Muscle of leg (tissue), 11 donors: ENCODE measurements around the gene FAM53B. TPM values are rescaled to one million over a fixed set of nuclear protein-coding genes. Genes with fewer than 3 reads are reported as not detected.

ENCODE experiments used
- DNase-seq: peaks from one replicate; pipeline ENCODE4 v3.0.0; 2013
- H3K27ac ChIP-seq: one replicate; pipeline ENCODE4 v1.5.1; 2013; ENCODE audit warnings: mild to moderate bottlenecking, low read length, control low read depth
- H3K27me3 ChIP-seq: one replicate; pipeline ENCODE4 v1.6.1; 2013; ENCODE audit warnings: low read length; ENCODE audit not compliant: control insufficient read depth, insufficient read depth
- H3K36me3 ChIP-seq: one replicate; pipeline ENCODE4 v1.6.1; 2013; ENCODE audit warnings: low read length; ENCODE audit not compliant: control insufficient read depth, insufficient read depth
- H3K4me1 ChIP-seq: one replicate; pipeline ENCODE4 v1.6.1; 2013; ENCODE audit warnings: low read length; ENCODE audit not compliant: control insufficient read depth, insufficient read depth
- H3K4me3 ChIP-seq: one replicate; pipeline ENCODE4 v1.5.1; 2013; ENCODE audit warnings: low read length, control low read depth
- H3K9me3 ChIP-seq: replicated peaks from 2 replicates; pipeline ENCODE4 v1.6.1; 2013; ENCODE audit warnings: low read depth, low read length; ENCODE audit not compliant: control insufficient read depth
- WGBS: methylation state at CpG from one replicate; pipeline ENCODE4 v1.1.5; 2013; ENCODE audit warnings: missing lambda C conversion rate; ENCODE audit not compliant: insufficient coverage; 5-methylcytosine and 5-hydroxymethylcytosine counted together
- polyA plus RNA-seq, 8 donors: library from polyadenylated mRNA; unstranded; fragments of 120-200 nt; gene quantifications; one replicate each; pipeline versions ENCODE4 v1.2.1 to v1.2.3, GENCODE V29; 2013; ENCODE audit warnings: inconsistent platforms in 1 of 8, low replicate concordance in 1 of 8; ENCODE audit not compliant: insufficient read length in 8 of 8, insufficient read depth in 1 of 8
- total RNA-seq: library from RNA; stranded (reverse); fragments of 120-200 nt; gene quantifications from one replicate; pipeline ENCODE4 v1.2.4, GENCODE V29; 2013

Gene FAM53B
- total and polyA plus RNA-seq, 9 donors = 23.6 to 31.2 (median 27.0) TPM

DNA sequence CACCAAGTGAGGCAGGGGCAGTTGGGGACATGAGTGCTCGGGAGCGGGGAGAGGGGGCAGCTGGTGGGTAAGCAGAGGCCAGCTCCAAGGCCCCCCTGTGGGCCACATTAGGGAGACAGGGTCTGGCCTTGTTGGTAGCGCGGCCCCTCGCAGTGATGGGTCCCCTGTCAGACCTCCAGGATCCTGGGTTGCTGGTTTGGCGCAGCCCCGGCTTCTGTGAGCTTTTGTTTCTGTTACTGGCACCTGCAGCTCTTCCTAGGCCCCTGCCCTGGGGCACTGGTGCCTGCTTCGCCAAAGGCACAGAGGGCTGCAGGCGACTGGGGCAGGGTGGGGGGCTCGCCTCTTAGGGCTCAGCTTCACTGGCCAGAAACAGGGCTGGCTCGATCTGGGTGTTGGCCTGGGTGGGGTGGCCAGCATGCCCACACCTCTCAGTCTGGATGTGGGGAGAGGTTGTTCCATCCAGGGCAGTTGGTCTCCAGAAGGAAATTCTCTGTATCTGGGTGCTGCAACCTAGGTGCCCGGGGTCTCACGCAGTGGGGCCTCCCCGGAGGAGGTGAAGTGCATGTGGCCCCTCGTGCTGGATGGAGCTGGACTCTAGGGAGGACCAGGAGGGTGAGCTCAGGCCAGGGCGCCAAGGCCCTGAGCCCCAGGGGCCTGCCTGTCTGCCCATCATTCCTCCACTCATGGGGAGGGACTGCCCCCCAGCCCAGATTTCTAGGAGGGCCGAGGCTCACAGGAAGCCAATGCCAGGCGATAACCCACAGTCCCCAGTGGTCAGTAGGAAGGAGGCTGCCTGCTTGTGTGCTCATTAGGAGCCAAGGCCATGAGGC lies 143.9 kb downstream of the FAM53B start:
- 84% methylated on average over 17 of the region's 18 CpGs for WGBS
- no peaks in the 10 kb centered on the region for H3K9me3 ChIP-seq
- H3K4me3 ChIP-seq = no peak overlapping the region
- H3K4me1 ChIP-seq = peaks cover 23% of the 10 kb centered on the region
- H3K27me3 ChIP-seq = no peaks in the 10 kb centered on the region
- no peaks in the 10 kb centered on the region for H3K36me3 ChIP-seq
- DNase-seq = no peak
- H3K27ac ChIP-seq = no peak overlapping the region

DNA sequence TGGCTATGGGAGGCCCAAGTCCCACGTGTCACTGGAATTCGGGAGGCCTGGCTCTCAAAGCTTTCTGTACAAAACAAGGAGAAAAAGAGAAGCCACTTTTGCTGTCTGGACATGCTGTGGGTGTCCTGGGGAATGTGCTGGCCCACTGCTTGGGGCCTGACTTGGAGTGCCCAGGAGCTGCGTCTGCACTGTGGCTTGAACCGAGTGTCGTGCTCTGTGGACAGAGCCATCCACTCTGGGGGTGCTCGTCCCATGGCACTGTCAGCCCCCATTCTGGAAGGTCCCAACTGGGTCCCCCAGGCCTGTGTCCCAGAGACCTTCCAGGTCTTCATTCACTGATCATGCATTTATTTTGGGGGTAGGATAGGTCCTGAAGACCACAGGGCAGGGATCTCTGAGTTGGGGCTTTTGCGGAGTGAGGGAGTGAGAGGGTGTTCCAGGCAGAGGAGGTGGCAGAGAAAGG lies 144.6 kb downstream of the FAM53B start:
- peaks cover 17% of the 10 kb centered on the region for H3K4me1 ChIP-seq
- WGBS = 77% methylated on average over 7 of the region's 7 CpGs
- no peak overlapping the region for H3K4me3 ChIP-seq
- no peaks in the 10 kb centered on the region for H3K36me3 ChIP-seq
- no peak overlapping the region for H3K27ac ChIP-seq
- no peak for DNase-seq
- no peaks in the 10 kb centered on the region for H3K27me3 ChIP-seq
- H3K9me3 ChIP-seq = no peaks in the 10 kb centered on the region

DNA sequence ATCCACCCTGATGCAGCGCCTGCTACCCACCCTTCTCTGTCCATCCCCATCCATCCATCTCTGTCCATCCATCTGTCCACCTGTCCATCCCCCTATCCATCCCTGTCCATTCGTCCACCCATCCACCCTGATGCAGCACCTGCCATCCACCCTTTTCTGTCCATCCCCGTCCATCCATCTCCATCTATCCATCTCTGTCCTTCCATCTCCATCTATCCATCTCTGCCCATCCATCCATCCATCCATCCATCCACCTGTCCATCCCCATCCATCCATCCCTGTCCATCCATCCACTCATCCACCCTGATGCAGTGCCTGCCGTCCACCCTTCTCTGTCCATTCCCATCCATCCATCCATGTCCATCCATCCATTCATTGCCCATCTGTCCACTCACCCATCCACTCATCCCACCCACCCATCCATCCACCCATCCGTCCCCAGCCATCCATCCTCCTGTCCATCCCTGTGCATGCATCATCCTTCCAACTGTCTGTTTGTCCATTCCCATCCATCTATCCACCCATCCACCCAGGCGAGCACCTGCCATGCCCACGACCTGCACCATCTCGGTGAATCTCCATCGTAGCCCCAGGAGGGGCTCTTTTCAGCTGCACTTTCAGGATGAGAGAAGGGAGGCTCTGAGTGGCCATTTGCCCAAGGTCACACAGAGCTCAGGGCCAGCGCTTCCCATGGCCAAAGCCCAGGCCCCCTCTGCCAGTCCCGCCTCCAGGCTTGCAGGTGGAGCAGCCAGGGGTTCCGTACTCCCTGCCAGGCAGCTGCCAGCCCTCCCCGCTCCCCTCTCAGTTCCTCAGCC lies 145.2 kb downstream of the FAM53B start:
- no peaks in the 10 kb centered on the region for H3K27me3 ChIP-seq
- H3K9me3 ChIP-seq = no peaks in the 10 kb centered on the region
- H3K36me3 ChIP-seq = no peaks in the 10 kb centered on the region
- peaks cover 11% of the 10 kb centered on the region for H3K4me1 ChIP-seq
- no peak overlapping the region for H3K4me3 ChIP-seq
- no peak overlapping the region for H3K27ac ChIP-seq
- 89% methylated on average over 8 of the region's 13 CpGs for WGBS
- no peak for DNase-seq

- no peak for DNase-seq
- no peak overlapping the region for H3K27ac ChIP-seq
- WGBS = 86% methylated on average over 6 of the region's 6 CpGs
- H3K4me1 ChIP-seq = peaks cover 3% of the 10 kb centered on the region
- H3K4me3 ChIP-seq = no peak overlapping the region
- H3K36me3 ChIP-seq = no peaks in the 10 kb centered on the region
- no peaks in the 10 kb centered on the region for H3K9me3 ChIP-seq
- H3K27me3 ChIP-seq = no peaks in the 10 kb centered on the region
Measured at GRCh38 chr10:124598196-124598595, 146.0 kb downstream of the FAM53B start.

GRCh38 chr10:124597846-124598165 lies 146.4 kb downstream of the FAM53B start:
- Histone ChIP-seq H3K27me3 (no peaks in the 10 kb centered on the region), H3K9me3 (no peaks in the 10 kb centered on the region), H3K36me3 (no peaks in the 10 kb centered on the region), H3K27ac (no peak overlapping the region), H3K4me3 (no peak overlapping the region), H3K4me1 (peaks cover 2% of the 10 kb centered on the region)
- 87% methylated on average over 10 of the region's 10 CpGs for WGBS
- no peak for DNase-seq

GRCh38 chr10:124596962-124597845 lies 147.0 kb downstream of the FAM53B start:
- Histone ChIP-seq H3K4me3 (no peak overlapping the region), H3K27me3 (no peaks in the 10 kb centered on the region), H3K4me1 (no peaks in the 10 kb centered on the region), H3K36me3 (no peaks in the 10 kb centered on the region), H3K9me3 (no peaks in the 10 kb centered on the region), H3K27ac (no peak overlapping the region)
- WGBS = 69% methylated on average over 15 of the region's 21 CpGs
- DNase-seq = no peak

DNA sequence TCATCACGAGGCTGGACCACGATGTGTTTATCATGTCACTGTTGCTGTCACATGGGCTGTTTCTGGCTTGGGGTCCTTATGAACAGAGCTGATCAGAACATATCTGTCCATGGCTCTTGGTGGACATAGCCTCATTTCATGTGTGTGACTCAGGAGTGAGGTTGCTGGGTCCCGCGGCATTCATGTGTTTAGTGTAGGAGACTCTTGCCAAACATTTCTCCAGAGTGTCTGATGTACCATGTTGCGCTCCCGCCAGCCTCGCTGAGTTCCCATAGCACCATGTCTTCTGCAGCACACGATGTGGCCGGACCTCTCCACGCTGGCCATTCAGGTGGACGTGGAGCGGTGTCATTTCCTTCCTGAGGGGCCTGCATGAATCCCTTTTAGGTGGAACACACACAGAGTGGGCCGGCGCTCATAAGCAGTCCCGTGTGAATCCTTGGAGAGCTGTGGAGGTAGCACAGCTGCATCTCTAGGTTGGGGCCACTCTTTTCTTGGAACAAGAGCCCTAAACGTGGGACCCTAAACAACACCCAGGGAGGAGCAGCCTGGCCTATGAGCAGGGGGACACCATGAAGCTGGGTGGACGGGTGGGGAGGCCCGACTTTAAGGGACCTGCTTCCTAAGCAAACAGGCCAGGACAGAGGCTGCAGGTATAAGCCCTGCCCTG lies 147.9 kb downstream of the FAM53B start:
- H3K9me3 ChIP-seq = peaks cover 6% of the 10 kb centered on the region
- H3K4me3 ChIP-seq = no peak overlapping the region
- WGBS = 77% methylated on average over 15 of the region's 18 CpGs
- no peaks in the 10 kb centered on the region for H3K27me3 ChIP-seq
- H3K27ac ChIP-seq = no peak overlapping the region
- no peak for DNase-seq
- no peaks in the 10 kb centered on the region for H3K36me3 ChIP-seq
- H3K4me1 ChIP-seq = no peaks in the 10 kb centered on the region

DNA sequence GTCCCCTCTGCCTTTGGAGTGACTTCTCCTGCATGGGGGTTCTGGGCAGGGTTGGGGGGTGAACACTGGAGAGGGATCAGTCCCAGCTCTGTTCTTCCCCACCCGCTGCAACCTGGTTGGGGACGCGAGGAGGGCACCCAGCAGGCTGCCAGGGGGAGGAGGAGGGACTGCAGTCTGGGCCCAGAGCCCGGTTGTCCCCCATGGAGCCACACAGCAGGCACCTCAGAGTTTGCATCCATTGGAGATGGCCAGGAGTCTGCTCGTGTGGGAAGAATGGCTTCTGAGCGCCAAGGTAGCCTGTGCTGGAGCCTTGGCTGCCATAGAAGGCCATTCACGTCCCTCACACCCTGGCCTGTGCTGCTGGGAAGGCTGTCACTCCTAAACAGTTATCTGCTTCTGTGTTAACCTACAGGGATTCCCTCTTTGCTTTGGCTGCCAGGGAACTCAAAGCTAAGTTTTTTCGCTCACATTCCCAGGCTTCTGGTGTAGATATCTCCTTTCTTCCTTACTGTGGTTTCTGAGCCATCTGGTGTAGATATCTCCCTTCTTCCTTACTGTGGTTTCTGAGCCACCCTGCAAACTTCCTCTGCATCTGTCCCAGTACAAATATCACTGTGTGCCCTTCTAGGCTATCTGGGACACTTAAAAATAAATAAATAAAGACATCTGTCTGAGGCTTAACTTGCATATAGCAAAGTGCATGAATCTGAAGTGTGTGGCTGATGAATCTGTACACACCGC lies 148.9 kb downstream of the FAM53B start:
- H3K4me3 ChIP-seq = no peak overlapping the region
- H3K4me1 ChIP-seq = peaks cover 3% of the 10 kb centered on the region
- no peaks in the 10 kb centered on the region for H3K36me3 ChIP-seq
- DNase-seq = no peak
- no peak overlapping the region for H3K27ac ChIP-seq
- no peaks in the 10 kb centered on the region for H3K27me3 ChIP-seq
- 82% methylated on average over 7 of the region's 9 CpGs for WGBS
- H3K9me3 ChIP-seq = peaks cover 6% of the 10 kb centered on the region

DNA sequence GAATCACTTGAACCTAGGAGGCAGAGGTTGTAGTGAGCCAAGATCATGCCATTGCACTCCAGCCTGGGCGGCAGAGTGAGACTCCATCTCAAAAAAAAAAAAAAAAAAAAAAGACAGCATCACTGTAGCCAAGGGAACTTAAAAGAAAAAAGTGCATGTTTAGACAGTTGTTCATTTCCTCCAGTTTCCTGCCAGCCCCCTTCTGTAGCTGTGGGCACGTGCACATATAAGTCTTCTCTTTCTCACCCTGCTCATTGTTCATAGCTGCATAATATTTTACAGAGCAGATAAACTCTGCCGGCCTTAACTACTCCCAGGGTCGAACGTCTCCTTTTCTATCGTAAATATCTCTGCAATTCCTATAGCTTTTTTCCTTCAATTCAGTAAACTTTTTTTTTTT lies 149.9 kb downstream of the FAM53B start:
- Histone ChIP-seq H3K27ac (no peak overlapping the region), H3K27me3 (no peaks in the 10 kb centered on the region), H3K4me3 (no peak overlapping the region), H3K9me3 (peaks cover 6% of the 10 kb centered on the region), H3K4me1 (peaks cover 14% of the 10 kb centered on the region), H3K36me3 (no peaks in the 10 kb centered on the region)
- no CpG with 5 or more reads among the region's 6 CpGs for WGBS
- DNase-seq = no peak
